B cell (primary cell): ENCODE data around the gene CYBB. TPM values are rescaled to one million over a fixed set of nuclear protein-coding genes. Genes with fewer than 3 reads are reported as not detected.

ENCODE experiments used
- ATAC-seq: fragments of 200-7000 bp; cut with Tn5 transposase; one replicate; pipeline ENCODE4 v1.10.0; 2021; ENCODE audit warnings: low read depth, mild to moderate bottlenecking, moderate number of reproducible peaks, moderate library complexity
- CTCF ChIA-PET: fragments of 350-600 bp; sonication (Branson Sonifier 250); formaldehyde crosslinking; loops from one replicate; lab custom pipeline; 2021; ENCODE audit warnings: antibody characterized with exemption, inconsistent platforms; lab: Charles Lee
- POLR2A ChIA-PET: fragments of 350-600 bp; sonication (Branson Sonifier 250); formaldehyde crosslinking; loops from one replicate; lab custom pipeline; 2021; ENCODE audit warnings: antibody characterized with exemption; lab: Charles Lee
- DNase-seq: peaks from one replicate; pipeline ENCODE4 v3.0.0; 2013
- H2AFZ ChIP-seq: 2 replicates; pipeline ENCODE4 v1.6.1; 2012; ENCODE audit warnings: mild to moderate bottlenecking, low read depth, low read length; ENCODE audit not compliant: insufficient read depth, poor library complexity, severe bottlenecking
- H3K27ac ChIP-seq, 2 donors: 1 replicate in 1 of 2; 2 replicates in 1 of 2; pipeline ENCODE4 v1.5.1; 2012 to 2013; ENCODE audit warnings: low read length in 2 of 2, mild to moderate bottlenecking in 2 of 2, moderate library complexity in 1 of 2
- H3K27me3 ChIP-seq, 4 experiments: fragments of 200-600 bp in 1 of 4; sonication (generic) in 1 of 4; replicated peaks in 1 of 4; 1 replicate in 2 of 4; 2 replicates in 2 of 4; pipeline versions ENCODE4 v1.6.1 to v1.7.0; 2013 to 2016; ENCODE audit warnings: low read length in 3 of 4, mild to moderate bottlenecking in 2 of 4, mixed read lengths in 1 of 4, moderate library complexity in 1 of 4; ENCODE audit not compliant: insufficient read depth in 4 of 4, control insufficient read depth in 3 of 4; ENCODE audit errors: control extremely low read depth in 1 of 4
- H3K36me3 ChIP-seq, 2 experiments: replicated peaks in 1 of 2; 1 replicate in 1 of 2; 2 replicates in 1 of 2; pipeline versions ENCODE4 v1.6.1 to v1.7.1; 2013; ENCODE audit warnings: low read length in 1 of 2; ENCODE audit not compliant: insufficient read depth in 2 of 2, control insufficient read depth in 1 of 2; ENCODE audit errors: control extremely low read depth in 1 of 2, extremely low read depth in 1 of 2
- H3K4me1 ChIP-seq, 2 donors: fragments of 200-600 bp in 1 of 2; sonication (generic) in 1 of 2; 1 replicate in 1 of 2; 2 replicates in 1 of 2; pipeline versions ENCODE4 v1.5.1 to v1.6.1; 2013 to 2017; ENCODE audit warnings: low read length in 2 of 2; ENCODE audit not compliant: control insufficient read depth in 2 of 2, insufficient read depth in 2 of 2
- H3K4me2 ChIP-seq: replicated peaks from 2 replicates; pipeline ENCODE3; 2012; ENCODE audit warnings: mild to moderate bottlenecking, low read depth, low read length; ENCODE audit not compliant: poor library complexity, severe bottlenecking
- H3K4me3 ChIP-seq, 5 experiments: fragments of 200-600 bp in 1 of 5; sonication (generic) in 1 of 5; 1 replicate in 3 of 5; 2 replicates in 2 of 5; pipeline versions ENCODE4 v1.5.1 to v1.7.0; 2011 to 2016; ENCODE audit warnings: low read length in 4 of 5, mild to moderate bottlenecking in 4 of 5, low read depth in 2 of 5, control low read depth in 1 of 5, moderate library complexity in 1 of 5; ENCODE audit not compliant: insufficient read depth in 1 of 5; ENCODE audit errors: control extremely low read depth in 1 of 5, extremely low read depth in 1 of 5
- H3K79me2 ChIP-seq: fragments of 200-600 bp; sonication (generic); one replicate; pipeline ENCODE4 v1.6.0; 2016; ENCODE audit warnings: low read length; ENCODE audit not compliant: control insufficient read depth, insufficient read depth
- H3K9ac ChIP-seq: fragments of 200-600 bp; sonication (generic); 2 replicates; pipeline ENCODE4 v1.6.1; 2017; ENCODE audit warnings: mild to moderate bottlenecking, low read length, moderate library complexity
- H3K9me3 ChIP-seq, 3 donors: one replicate each; pipeline versions ENCODE4 v1.6.1 to v1.7.1; 2013; ENCODE audit warnings: low read length in 2 of 3; ENCODE audit not compliant: control insufficient read depth in 2 of 3, insufficient read depth in 1 of 3; ENCODE audit errors: control extremely low read depth in 1 of 3
- H4K20me1 ChIP-seq: 2 replicates; pipeline ENCODE4 v1.6.0; 2012; ENCODE audit warnings: mild to moderate bottlenecking, low read length; ENCODE audit not compliant: insufficient read depth, control insufficient read depth, poor library complexity, severe bottlenecking
- H3K27ac Mint-ChIP-seq: one replicate; pipeline ENCODE4 v1.8.0; 2021; ENCODE audit warnings: mixed read lengths
- H3K27me3 Mint-ChIP-seq: one replicate; pipeline ENCODE4 v1.8.0; 2021; ENCODE audit warnings: mixed read lengths
- H3K4me1 Mint-ChIP-seq: one replicate; pipeline ENCODE4 v1.8.0; 2021; ENCODE audit warnings: mixed read lengths
- H3K4me3 Mint-ChIP-seq: one replicate; pipeline ENCODE4 v1.8.0; 2021; ENCODE audit warnings: mixed read lengths
- H3K9me3 Mint-ChIP-seq: one replicate; pipeline ENCODE4 v1.8.0; 2022; ENCODE audit warnings: mixed read lengths; ENCODE audit not compliant: insufficient read depth
- CTCF ChIP-seq: fragments of 200-600 bp; IDR thresholded peaks from one replicate; pipeline ENCODE4 v1.8.0; 2022; ENCODE audit warnings: antibody characterized with exemption, mild to moderate bottlenecking
- EZH2 ChIP-seq: IDR thresholded peaks from 2 replicates; pipeline ENCODE4 v1.6.1; 2012; ENCODE audit warnings: borderline replicate concordance, low read depth, mild to moderate bottlenecking, moderate library complexity, low read length; ENCODE audit not compliant: insufficient read depth, poor library complexity, severe bottlenecking
- WGBS: methylation state at CpG from one replicate; pipeline ENCODE4 v1.1.5; 2013; ENCODE audit warnings: missing lambda C conversion rate; ENCODE audit not compliant: insufficient coverage; 5-methylcytosine and 5-hydroxymethylcytosine counted together
- intact Hi-C: fragments of 100-400 bp; cut with micrococcal nuclease; formaldehyde crosslinking; loops from one replicate; pipeline ENCODE4 v1.10.0; 2022
- polyA plus RNA-seq: library from polyadenylated mRNA; depleted of rRNA; stranded (reverse); fragments of >200 nt; gene quantifications from 2 replicates; pipeline ENCODE4 v1.2.3, GENCODE V29; 2012
- total RNA-seq, 2 donors: library from RNA; stranded (reverse); fragments of 120-200 nt in 1 of 2; gene quantifications; 1 replicate in 1 of 2; 2 replicates in 1 of 2; pipeline versions ENCODE4 v1.2.3 to v1.2.4, GENCODE V29; 2013 to 2022

The CYBB gene
- total and polyA plus RNA-seq, 2 donors (not counting 1 experiment from before 2014, with no cell fraction given): 72.1 to 132 TPM

DNA sequence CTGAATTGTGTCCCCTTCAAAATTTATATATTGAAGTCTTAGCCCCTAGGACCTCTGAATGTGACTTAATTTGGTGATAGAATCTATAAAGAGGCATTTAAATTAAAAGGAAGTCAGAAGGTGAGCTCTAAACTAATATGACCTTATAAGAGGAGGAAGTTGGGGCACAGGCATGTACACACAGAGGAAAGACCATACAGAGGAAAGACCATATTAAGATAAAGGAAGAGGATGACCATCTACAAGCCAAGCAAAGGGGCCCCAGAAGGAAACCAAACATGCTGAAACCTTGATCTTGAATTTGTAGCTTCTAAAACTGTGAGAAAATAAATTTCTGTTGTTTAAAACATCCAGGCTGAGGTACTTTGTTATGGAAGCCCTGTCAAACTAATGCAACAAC is 26.9 kb upstream of the CYBB start:
- no peak for ATAC-seq
- Histone ChIP-seq H3K79me2 (no peaks in the 10 kb centered on the region), H3K27ac (peak overlapping the region; percentile 34 to 75), H3K36me3 (no peaks in the 10 kb centered on the region), H3K4me3 (no peak overlapping the region), H3K9ac (no peak overlapping the region), H3K27me3 (no peaks in the 10 kb centered on the region), H3K4me2 (peak overlapping the region; percentile 60), H3K4me1 (peaks cover 52 to 63% of the 10 kb centered on the region in 2 donors), H2AFZ (no peak overlapping the region), H3K9me3 (peaks cover 0 to 4% (median 0%) of the 10 kb centered on the region in 3 donors), H4K20me1 (no peaks in the 10 kb centered on the region)
- H3K4me3 Mint-ChIP-seq: peak overlapping the region; percentile 46
- DNase-seq: no peak
- H3K4me1 Mint-ChIP-seq: peaks cover 13% of the 10 kb centered on the region
- H3K9me3 Mint-ChIP-seq: no peaks in the 10 kb centered on the region
- no peak overlapping the region for H3K27ac Mint-ChIP-seq
- POLR2A ChIA-PET: interaction anchor here (2.3 kb wide), 1 partner anchor 33 kb away, joined by 8 read pairs; no protein-coding TSS in a partner anchor
- CTCF ChIA-PET: interaction anchor here (0.8 to 4.0 kb wide), 5 partner anchors 7 to 73 kb away, joined by 3 to 18 read pairs (median 4); no protein-coding TSS in a partner anchor
- intact Hi-C loops: no loop called here
- TF ChIP-seq CTCF: no peak
- TF ChIP-seq EZH2: no peak
- H3K27me3 Mint-ChIP-seq: no peaks in the 10 kb centered on the region

GRCh38 chrX:37753384-37753783 is 26.5 kb upstream of the CYBB start:
- no peak for TF ChIP-seq CTCF
- no peak for TF ChIP-seq EZH2
- peaks cover 0 to 4% (median 0%) of the 10 kb centered on the region in 3 donors for H3K9me3 ChIP-seq
- peak overlapping the region; percentile 34 to 75 for H3K27ac ChIP-seq
- WGBS: no CpG with 5 or more reads among the region's 2 CpGs
- H3K27me3 Mint-ChIP-seq: no peaks in the 10 kb centered on the region
- H3K27me3 ChIP-seq: no peaks in the 10 kb centered on the region
- H3K27ac Mint-ChIP-seq: no peak overlapping the region
- peak overlapping the region; percentile 53 for H3K4me3 Mint-ChIP-seq
- H3K4me3 ChIP-seq: no peak overlapping the region
- H3K4me1 Mint-ChIP-seq: peaks cover 12% of the 10 kb centered on the region
- H4K20me1 ChIP-seq: no peaks in the 10 kb centered on the region
- intact Hi-C loops: no loop called here
- ATAC-seq: no peak
- no peaks in the 10 kb centered on the region for H3K36me3 ChIP-seq
- POLR2A ChIA-PET: interaction anchor here (1.8 to 2.3 kb wide), 2 partner anchors 33 to 64 kb away, joined by 7 to 8 read pairs; no protein-coding TSS in a partner anchor
- no peak overlapping the region for H2AFZ ChIP-seq
- H3K79me2 ChIP-seq: no peaks in the 10 kb centered on the region
- H3K4me1 ChIP-seq: peaks cover 52 to 63% of the 10 kb centered on the region in 2 donors
- no peak for DNase-seq
- CTCF ChIA-PET: interaction anchor here (0.8 to 4.0 kb wide), 6 partner anchors 8 to 72 kb away, joined by 3 to 18 read pairs (median 4); no protein-coding TSS in a partner anchor
- H3K9ac ChIP-seq: no peak overlapping the region
- H3K9me3 Mint-ChIP-seq: peaks cover 2% of the 10 kb centered on the region
- peak overlapping the region; percentile 60 for H3K4me2 ChIP-seq
